ENCODE measurements around the gene OPHN1. TPM values are rescaled to one million over a fixed set of nuclear protein-coding genes. Genes with fewer than 3 reads are reported as not detected.

The OPHN1 gene
- total RNA-seq, 2 donors from 2014 or later: 2.3 to 4.3 TPM

DNA sequence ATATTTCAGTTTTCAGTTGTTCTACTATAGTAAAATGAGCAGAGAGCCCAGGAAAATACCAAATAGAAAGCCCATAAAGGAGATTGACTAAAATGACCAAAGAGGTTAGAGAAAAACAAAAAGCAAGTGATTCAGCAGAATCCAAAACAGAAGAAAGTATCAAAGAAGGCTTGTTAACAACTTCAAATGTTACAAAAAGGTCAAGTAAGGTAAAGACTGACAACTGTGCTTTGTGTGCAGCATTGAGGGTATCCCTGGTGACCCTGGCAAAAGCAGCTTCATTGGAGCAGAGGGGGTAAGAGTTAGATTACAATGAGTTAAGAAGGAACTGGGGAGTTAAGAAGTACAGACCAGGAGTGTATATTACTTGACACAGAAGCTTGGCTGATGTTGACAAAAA is 317.9 kb downstream of the OPHN1 start:
- Histone ChIP-seq H3K4me3 (no peak overlapping the region), H3K36me3 (replicated peaks in 1 of 2; ENCODE audit: insufficient read depth in 1 of 2, low read depth in 2 of 2) (no peaks in the 10 kb centered on the region), H3K27me3 (no peaks in the 10 kb centered on the region), H3K27ac (no peak overlapping the region), H3K4me1 (no peaks in the 10 kb centered on the region), H3K9me3 (no peaks in the 10 kb centered on the region)
- intact Hi-C loops (cut with DNase I): no loop called here
- TF ChIP-seq, protein P1, sequence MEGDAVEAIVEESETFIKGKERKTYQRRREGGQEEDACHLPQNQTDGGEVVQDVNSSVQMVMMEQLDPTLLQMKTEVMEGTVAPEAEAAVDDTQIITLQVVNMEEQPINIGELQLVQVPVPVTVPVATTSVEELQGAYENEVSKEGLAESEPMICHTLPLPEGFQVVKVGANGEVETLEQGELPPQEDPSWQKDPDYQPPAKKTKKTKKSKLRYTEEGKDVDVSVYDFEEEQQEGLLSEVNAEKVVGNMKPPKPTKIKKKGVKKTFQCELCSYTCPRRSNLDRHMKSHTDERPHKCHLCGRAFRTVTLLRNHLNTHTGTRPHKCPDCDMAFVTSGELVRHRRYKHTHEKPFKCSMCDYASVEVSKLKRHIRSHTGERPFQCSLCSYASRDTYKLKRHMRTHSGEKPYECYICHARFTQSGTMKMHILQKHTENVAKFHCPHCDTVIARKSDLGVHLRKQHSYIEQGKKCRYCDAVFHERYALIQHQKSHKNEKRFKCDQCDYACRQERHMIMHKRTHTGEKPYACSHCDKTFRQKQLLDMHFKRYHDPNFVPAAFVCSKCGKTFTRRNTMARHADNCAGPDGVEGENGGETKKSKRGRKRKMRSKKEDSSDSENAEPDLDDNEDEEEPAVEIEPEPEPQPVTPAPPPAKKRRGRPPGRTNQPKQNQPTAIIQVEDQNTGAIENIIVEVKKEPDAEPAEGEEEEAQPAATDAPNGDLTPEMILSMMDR (IDR thresholded peaks at IDR 0.05): no peak
- TF ChIP-seq POLR2A (IDR thresholded peaks at IDR 0.05): no peak
- no peak for DNase-seq
- ATAC-seq: no peak

DNA sequence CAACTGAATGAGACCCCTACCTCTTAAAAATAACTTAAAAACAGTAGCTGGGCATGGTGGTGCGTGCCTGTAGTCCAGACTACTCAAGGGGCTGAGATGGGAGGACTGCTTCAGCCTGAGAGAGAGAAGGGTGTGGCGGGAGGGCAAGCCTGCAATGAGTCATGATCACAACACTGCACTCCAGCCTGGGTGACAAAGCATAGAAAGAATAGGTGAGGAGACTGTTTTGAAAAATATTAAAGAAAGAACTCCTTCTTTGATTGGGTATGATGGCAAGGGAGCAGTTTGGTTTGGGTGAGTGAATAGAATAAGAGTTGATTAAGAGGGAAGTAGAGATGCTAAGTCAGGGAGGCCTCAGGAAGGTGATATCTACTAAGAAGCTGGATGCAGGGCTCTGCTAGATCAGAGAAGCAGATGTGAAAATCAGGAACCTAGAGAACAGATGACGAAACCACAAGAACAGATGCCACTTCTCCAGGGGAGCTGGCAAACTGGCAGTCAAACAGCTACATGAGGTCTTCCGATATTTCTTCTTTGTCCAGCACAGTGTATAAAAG is 318.6 kb downstream of the OPHN1 start:
- ATAC-seq (no peak), DNase-seq (no peak)

DNA sequence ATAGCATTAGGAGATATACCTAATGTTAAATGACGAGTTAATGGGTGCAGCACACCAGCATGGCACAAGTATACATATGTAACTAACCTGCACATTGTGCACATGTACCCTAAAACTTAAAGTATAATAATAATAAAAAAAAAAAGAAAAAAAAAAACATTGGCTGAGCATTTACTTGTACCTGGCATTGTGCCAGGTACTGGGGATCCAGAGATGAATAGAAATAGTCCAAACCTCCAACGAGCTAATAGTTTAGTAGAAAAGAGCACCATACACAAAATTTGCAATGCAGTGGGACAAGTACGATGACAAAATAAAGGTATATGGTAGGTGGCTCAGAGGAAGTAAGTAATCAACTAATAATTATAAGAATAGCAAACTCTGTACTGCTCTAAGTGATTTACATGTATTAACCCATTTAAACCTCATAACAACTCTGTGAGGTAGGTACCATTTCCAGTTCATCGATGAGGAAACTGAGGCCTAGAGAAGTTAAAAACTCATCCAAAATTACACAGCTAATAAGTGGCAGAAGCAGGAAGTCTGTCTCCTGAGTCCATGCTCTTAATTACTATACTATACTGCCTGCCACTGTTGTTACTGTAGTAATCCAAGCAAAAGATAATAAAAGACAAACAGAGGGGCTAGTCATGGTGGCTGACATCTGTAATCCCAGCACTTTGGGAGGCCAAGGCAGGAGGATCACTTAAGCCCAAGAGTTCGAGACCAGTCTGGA is 319.3 kb downstream of the OPHN1 start:
- no peaks in the 10 kb centered on the region for H3K9me3 ChIP-seq
- intact Hi-C loops (cut with DNase I): no loop called here
- H3K27ac ChIP-seq: no peak overlapping the region
- H3K27me3 ChIP-seq: no peaks in the 10 kb centered on the region
- ATAC-seq: no peak
- H3K36me3 ChIP-seq (replicated peaks in 1 of 2; ENCODE audit: insufficient read depth in 1 of 2, low read depth in 2 of 2): no peaks in the 10 kb centered on the region
- TF ChIP-seq, protein P1 (IDR thresholded peaks at IDR 0.05): no peak
- no peak for TF ChIP-seq POLR2A (IDR thresholded peaks at IDR 0.05)
- no peak for DNase-seq
- H3K4me3 ChIP-seq: no peak overlapping the region
- H3K4me1 ChIP-seq: no peaks in the 10 kb centered on the region
- 73 to 79% methylated on average over 4 of the region's 5 CpGs for WGBS, 2 donors

More for the DNA sequence above, 318.6 kb downstream of the OPHN1 start:
- intact Hi-C loops (cut with DNase I): no loop called here
- Histone ChIP-seq H3K4me1 (no peaks in the 10 kb centered on the region), H3K27me3 (no peaks in the 10 kb centered on the region), H3K27ac (no peak overlapping the region), H3K9me3 (no peaks in the 10 kb centered on the region), H3K4me3 (no peak overlapping the region), H3K36me3 (replicated peaks in 1 of 2; ENCODE audit: insufficient read depth in 1 of 2, low read depth in 2 of 2) (no peaks in the 10 kb centered on the region)
- TF ChIP-seq, protein P1 (IDR thresholded peaks at IDR 0.05): no peak
- TF ChIP-seq POLR2A (IDR thresholded peaks at IDR 0.05): no peak
- 61 to 95% methylated on average over 4 of the region's 4 CpGs for WGBS, 2 donors

DNA sequence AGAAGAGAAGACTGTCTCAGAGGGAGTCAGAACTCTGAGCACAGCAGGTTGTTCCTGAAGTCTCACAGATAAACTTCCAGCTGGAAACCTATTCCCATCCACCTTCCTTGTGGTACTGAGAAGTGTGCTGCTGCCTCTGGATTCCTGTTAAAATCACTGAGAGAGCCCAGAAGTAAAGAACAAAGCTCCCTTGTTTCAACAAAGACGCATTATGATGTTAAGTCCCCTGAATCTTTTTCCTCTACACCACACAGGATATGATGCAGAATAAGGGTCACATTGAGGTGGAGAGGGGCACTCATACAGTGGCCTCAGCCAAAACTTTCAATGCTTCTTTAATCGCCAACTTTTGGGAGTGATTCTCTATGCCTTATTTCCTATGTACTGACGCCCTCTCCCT is 321.0 kb downstream of the OPHN1 start:
- DNase-seq (no peak), ATAC-seq (no peak)
- Histone ChIP-seq H3K4me1 (no peaks in the 10 kb centered on the region), H3K27ac (no peak overlapping the region), H3K36me3 (replicated peaks in 1 of 2; ENCODE audit: insufficient read depth in 1 of 2, low read depth in 2 of 2) (no peaks in the 10 kb centered on the region), H3K4me3 (no peak overlapping the region), H3K27me3 (no peaks in the 10 kb centered on the region), H3K9me3 (no peaks in the 10 kb centered on the region)
- intact Hi-C loops (cut with DNase I): no loop called here
- 53 to 75% methylated on average over 3 of the region's 3 CpGs for WGBS, 2 donors
- TF ChIP-seq, protein P1 (IDR thresholded peaks at IDR 0.05): no peak
- TF ChIP-seq POLR2A (IDR thresholded peaks at IDR 0.05): no peak

DNA sequence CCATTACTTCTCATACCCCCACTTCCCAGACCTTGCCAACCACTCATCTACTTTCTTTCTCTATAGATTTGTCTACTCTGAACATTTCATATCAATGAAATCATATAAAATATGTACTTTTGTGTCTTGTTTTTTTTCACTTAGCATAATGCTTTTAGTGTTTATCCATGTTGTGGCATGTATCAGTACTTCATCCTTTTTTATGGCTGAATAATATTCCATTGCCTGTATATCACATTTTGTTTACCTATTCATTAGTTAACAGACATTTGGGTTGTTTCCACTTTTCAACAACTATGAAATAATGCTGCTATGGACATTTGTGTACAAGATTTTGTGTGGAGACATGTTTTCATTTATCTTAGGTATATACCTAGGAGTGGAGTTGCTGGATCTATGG is 324.1 kb downstream of the OPHN1 start:
- no peak for TF ChIP-seq POLR2A (IDR thresholded peaks at IDR 0.05)
- TF ChIP-seq, protein P1 (IDR thresholded peaks at IDR 0.05): no peak

More for the DNA sequence above, 324.1 kb downstream of the OPHN1 start:
- H3K27me3 ChIP-seq: no peaks in the 10 kb centered on the region
- no peaks in the 10 kb centered on the region for H3K9me3 ChIP-seq
- DNase-seq (no peak), ATAC-seq (no peak)
- H3K4me1 ChIP-seq: no peaks in the 10 kb centered on the region
- no peaks in the 10 kb centered on the region for H3K36me3 ChIP-seq (replicated peaks in 1 of 2; ENCODE audit: insufficient read depth in 1 of 2, low read depth in 2 of 2)
- intact Hi-C loops (cut with DNase I): no loop called here
- H3K4me3 ChIP-seq: no peak overlapping the region
- no peak overlapping the region for H3K27ac ChIP-seq
